ENCODE data around the gene ERC1. TPM values are rescaled to one million over a fixed set of nuclear protein-coding genes. Genes with fewer than 3 reads are reported as not detected.

ERC1 gene
- total RNA-seq, 4 donors from 2014 or later, result 50.0 to 88.1 (median 59.7) TPM

- H3K4me1 ChIP-seq, result peaks cover 6 to 15% (median 7%) of the 10 kb centered on the region in 4 donors
- no peaks in the 10 kb centered on the region for H3K27me3 ChIP-seq
- H3K36me3 ChIP-seq, result no peaks in the 10 kb centered on the region
- H3K27ac ChIP-seq (replicated peaks in 1 of 4), result no peak overlapping the region
- H3K4me3 ChIP-seq, result no peak overlapping the region
- DNase-seq (ENCODE audit: extremely low spot score), result no peak
- 92% methylated on average over 3 of the region's 3 CpGs for WGBS
- no peak for TF ChIP-seq POLR2A (IDR thresholded peaks at IDR 0.05; ENCODE audit: low read depth)
- TF ChIP-seq EP300 (IDR thresholded peaks at IDR 0.05), result no peak
- no peak for TF ChIP-seq POLR2AphosphoS5 (IDR thresholded peaks at IDR 0.05)
- no peak for TF ChIP-seq CTCF (IDR thresholded peaks at IDR 0.05)
- intact Hi-C loops (cut with DNase I), result no loop called here
- H3K9me3 ChIP-seq, result no peaks in the 10 kb centered on the region
Observed at GRCh38 chr12:1170411-1170810, 179.4 kb downstream of the ERC1 start.

GRCh38 chr12:1171657-1172408, 180.8 kb downstream of the ERC1 start:
- WGBS, result 86% methylated on average over 6 of the region's 6 CpGs
- intact Hi-C loops (cut with DNase I), result no loop called here

GRCh38 chr12:1173781-1174617, 183.0 kb downstream of the ERC1 start:
- H3K27me3 ChIP-seq, result no peaks in the 10 kb centered on the region
- H3K36me3 ChIP-seq, result peaks cover 0 to 9% (median 0%) of the 10 kb centered on the region in 4 donors
- no peak overlapping the region for H3K4me3 ChIP-seq
- peaks cover 0 to 7% (median 2%) of the 10 kb centered on the region in 4 donors for H3K4me1 ChIP-seq
- no peaks in the 10 kb centered on the region for H3K9me3 ChIP-seq
- intact Hi-C loops (cut with DNase I), result no loop called here
- TF ChIP-seq POLR2A (IDR thresholded peaks at IDR 0.05; ENCODE audit: low read depth), result no peak
- TF ChIP-seq EP300 (IDR thresholded peaks at IDR 0.05), result no peak
- TF ChIP-seq CTCF (IDR thresholded peaks at IDR 0.05), result no peak
- no peak for TF ChIP-seq POLR2AphosphoS5 (IDR thresholded peaks at IDR 0.05)
- no peak for DNase-seq (ENCODE audit: extremely low spot score)
- 79% methylated on average over 8 of the region's 8 CpGs for WGBS
- no peak overlapping the region for H3K27ac ChIP-seq (replicated peaks in 1 of 4)

More at GRCh38 chr12:1171657-1172408, 180.8 kb downstream of the ERC1 start:
- Histone ChIP-seq H3K9me3 (no peaks in the 10 kb centered on the region), H3K4me3 (no peak overlapping the region), H3K27me3 (no peaks in the 10 kb centered on the region), H3K4me1 (peaks cover 5 to 12% (median 7%) of the 10 kb centered on the region in 4 donors), H3K27ac (replicated peaks in 1 of 4) (no peak overlapping the region), H3K36me3 (peaks cover 0 to 9% (median 0%) of the 10 kb centered on the region in 4 donors)
- TF ChIP-seq CTCF (IDR thresholded peaks at IDR 0.05) (no peak), EP300 (IDR thresholded peaks at IDR 0.05) (no peak), POLR2A (IDR thresholded peaks at IDR 0.05; ENCODE audit: low read depth) (no peak), POLR2AphosphoS5 (IDR thresholded peaks at IDR 0.05) (no peak)
- no peak for DNase-seq (ENCODE audit: extremely low spot score)

- H3K9me3 ChIP-seq, result no peaks in the 10 kb centered on the region
- intact Hi-C loops (cut with DNase I), result no loop called here
- no peak for DNase-seq (ENCODE audit: extremely low spot score)
- H3K36me3 ChIP-seq, result peaks cover 0 to 9% (median 0%) of the 10 kb centered on the region in 4 donors
- no peak overlapping the region for H3K27ac ChIP-seq (replicated peaks in 1 of 4)
- peaks cover 0 to 7% (median 2%) of the 10 kb centered on the region in 4 donors for H3K4me1 ChIP-seq
- WGBS, result 85% methylated on average over 2 of the region's 2 CpGs
- H3K4me3 ChIP-seq, result no peak overlapping the region
- TF ChIP-seq POLR2A (IDR thresholded peaks at IDR 0.05; ENCODE audit: low read depth) (no peak), EP300 (IDR thresholded peaks at IDR 0.05) (no peak), POLR2AphosphoS5 (IDR thresholded peaks at IDR 0.05) (no peak), CTCF (IDR thresholded peaks at IDR 0.05) (no peak)
- no peaks in the 10 kb centered on the region for H3K27me3 ChIP-seq
Observed at GRCh38 chr12:1174659-1175058, 183.6 kb downstream of the ERC1 start.

All from esophagus muscularis mucosa (tissue), 4 donors.